Measurements from ENCODE around the gene RTN4RL1. TPM values are rescaled to one million over a fixed set of nuclear protein-coding genes. Genes with fewer than 3 reads are reported as not detected.

RTN4RL1 gene
- total and polyA plus RNA-seq, 2 of the 4 experiments (the other 2 are of a cell fraction), result under 0.01 to 0.03 TPM

- H3K9ac ChIP-seq (ENCODE audit: low read depth, low read length), result no peak overlapping the region
- no peaks in the 10 kb centered on the region; the same call in 1 of the 2 replicates for H3K4me1 ChIP-seq (ENCODE audit: control insufficient read depth, insufficient read depth, low read length)
- H3K4me2 ChIP-seq (ENCODE audit: low read depth, low read length), result peak overlapping the region; percentile 53; the same call in 1 of the 2 replicates
- ChIA-PET POLR2A (ENCODE audit: unreplicated experiment) (no interaction called here), CTCF (interaction anchor here (1.0 to 1.1 kb wide), 7 partner anchors 117 to 337 kb away, joined by 3 to 18 read pairs (median 5); partner anchors contain the start of genes HIC1 and RTN4RL1)
- 3% methylated on average over 18 of the region's 49 CpGs; no CpG with 5 or more reads in 1 of the 2 experiments for WGBS, 2 experiments (ENCODE audit: extremely low coverage in 2 of 2, insufficient read length in 1 of 2)
- H3K4ac ChIP-seq (ENCODE audit: low read depth, low read length), result no peak overlapping the region
- no peak overlapping the region for H2BK5ac ChIP-seq (ENCODE audit: low read depth, low read length, poor library complexity, severe bottlenecking)
- H3K27me3 ChIP-seq (ENCODE audit: control insufficient read depth, insufficient read depth, low read length), result peaks cover 65% of the 10 kb centered on the region
- no peak overlapping the region for H3K56ac ChIP-seq (ENCODE audit: extremely low read depth, insufficient read depth, low read length)
- H3K36me3 ChIP-seq (ENCODE audit: control insufficient read depth, insufficient read depth, low read length), result no peaks in the 10 kb centered on the region
- H3K9me1 ChIP-seq (ENCODE audit: insufficient read depth, low read length), result no peaks in the 10 kb centered on the region
- no TSS peak for BruUV-seq (replicated peaks)
- intact Hi-C loops (cut with micrococcal nuclease), result loop anchor here (1.0 kb wide), 2 partner anchors 118 to 374 kb away; no protein-coding TSS in a partner anchor
- no peak overlapping the region for H4K8ac ChIP-seq (ENCODE audit: low read depth in 2 of 2, low read length in 2 of 2)
- no peak overlapping the region for H2AK5ac ChIP-seq (ENCODE audit: low read depth, low read length)
- no peak overlapping the region for H3K27ac ChIP-seq (ENCODE audit: insufficient read depth, low read length)
- H2BK15ac ChIP-seq (ENCODE audit: low read depth, low read length), result no peak overlapping the region
- H4K91ac ChIP-seq (ENCODE audit: insufficient read depth, low read depth, low read length), result no peak overlapping the region
- H3K79me1 ChIP-seq (ENCODE audit: low read depth in 1 of 2, low read length in 2 of 2), result no peaks in the 10 kb centered on the region
- H3K23ac ChIP-seq (ENCODE audit: low read depth, low read length), result no peak overlapping the region
- in situ Hi-C loops (cut with MboI; ENCODE audit: low sequenced_read_pairs), result loop anchor here (10.0 kb wide), 1 partner anchor 377 kb away; no protein-coding TSS in a partner anchor
- H4K5ac ChIP-seq (ENCODE audit: low read depth, low read length), result no peak overlapping the region
- H4K20me1 ChIP-seq (ENCODE audit: insufficient read depth, low read length), result no peaks in the 10 kb centered on the region
- H2AK9ac ChIP-seq (replicated peaks; ENCODE audit: low read depth, low read length, poor library complexity), result peak overlapping the region; percentile 68
- H3K18ac ChIP-seq (ENCODE audit: low read depth, low read length), result no peak overlapping the region
- no peak overlapping the region for H3K14ac ChIP-seq (replicated peaks; ENCODE audit: low read depth, low read length)
- H2BK20ac ChIP-seq (ENCODE audit: low read depth, low read length), result no peak overlapping the region
- TF ChIP-seq CHD1 (IDR thresholded peaks at IDR 0.05; ENCODE audit: low read depth, low read length), result no peak
- no peak for TF ChIP-seq CTCF (conservative IDR thresholded peaks at IDR 0.05; ENCODE audit: low read depth, low read length)
- TF ChIP-seq RCOR1 (IDR thresholded peaks at IDR 0.05; ENCODE audit: insufficient replicate concordance, low read length), result no peak
- TF ChIP-seq ELK1 (IDR thresholded peaks at IDR 0.05; ENCODE audit: borderline replicate concordance, low read depth, low read length), result no peak
- no peak for TF ChIP-seq SMC3 (IDR thresholded peaks at IDR 0.05; ENCODE audit: low read depth, low read length)
- TF ChIP-seq BHLHE40 (IDR thresholded peaks at IDR 0.05; ENCODE audit: low read depth, low read length), result no peak
- TF ChIP-seq MXI1 (IDR thresholded peaks at IDR 0.05; ENCODE audit: borderline replicate concordance, low read depth, low read length), result no peak
- TF ChIP-seq RFX5 (IDR thresholded peaks at IDR 0.05; ENCODE audit: low read depth, low read length), result no peak
- TF ChIP-seq NFE2L2 (IDR thresholded peaks at IDR 0.05; ENCODE audit: low read depth, low read length), result no peak
- TF ChIP-seq RAD21 (IDR thresholded peaks at IDR 0.05; ENCODE audit: low read length), result no peak
- peak overlapping the region; percentile 73 for H2AFZ ChIP-seq (replicated peaks; ENCODE audit: low read length, poor library complexity)
- no peak overlapping the region for H3K4me3 ChIP-seq (ENCODE audit: insufficient read depth, low read depth, low read length)
- dilution Hi-C loops (cut with HindIII; ENCODE audit: low sequenced_read_pairs, unreplicated experiment), result no loop called here
- ATAC-seq (ENCODE audit: low read depth) (peak; percentile 63), DNase-seq (peak; percentile 21)
- H2BK120ac ChIP-seq (ENCODE audit: low read depth, low read length), result no peak overlapping the region
- H3K9me3 ChIP-seq (ENCODE audit: control insufficient read depth, insufficient read depth, low read length), result no peaks in the 10 kb centered on the region
These were observed 117.0 kb downstream of the RTN4RL1 start for GRCh38 chr17:1907909-1908698.
